Measurements from ENCODE around the gene MAGI1.

MAGI1 gene

GRCh38 chr3:66010739-66011655, 27.7 kb downstream of the MAGI1 start:
- no peak for DNase-seq

- DNase-seq: no peak
Measured at GRCh38 chr3:66010348-66010738, 28.4 kb downstream of the MAGI1 start.

- DNase-seq: no peak
Measured at GRCh38 chr3:66004244-66004643, 34.5 kb downstream of the MAGI1 start.

GRCh38 chr3:66001626-66002025, 37.1 kb downstream of the MAGI1 start:
- no peak for DNase-seq

- no peak for DNase-seq
Measured at GRCh38 chr3:66000506-66000905, 38.2 kb downstream of the MAGI1 start.

- no peak for DNase-seq
Measured at GRCh38 chr3:65999606-66000005, 39.1 kb downstream of the MAGI1 start.

GRCh38 chr3:65996589-65996988, 42.1 kb downstream of the MAGI1 start:
- no peak for DNase-seq

- DNase-seq: no peak
Measured at GRCh38 chr3:65995515-65995914, 43.2 kb downstream of the MAGI1 start.

GRCh38 chr3:65995030-65995429, 43.7 kb downstream of the MAGI1 start:
- DNase-seq: no peak

GRCh38 chr3:65993134-65993900, 45.4 kb downstream of the MAGI1 start:
- DNase-seq: no peak

- no peak for DNase-seq
Measured at GRCh38 chr3:65992106-65992505, 46.6 kb downstream of the MAGI1 start.

GRCh38 chr3:65988411-65989180, 50.1 kb downstream of the MAGI1 start:
- no peak for DNase-seq

GRCh38 chr3:65986285-65986684, 52.4 kb downstream of the MAGI1 start:
- no peak for DNase-seq

GRCh38 chr3:65984975-65985374, 53.7 kb downstream of the MAGI1 start:
- no peak for DNase-seq

GRCh38 chr3:65983100-65983499, 55.6 kb downstream of the MAGI1 start:
- no peak for DNase-seq

- no peak for DNase-seq
Measured at GRCh38 chr3:65979731-65980130, 59.0 kb downstream of the MAGI1 start.

- no peak for DNase-seq
Measured at GRCh38 chr3:65979162-65979561, 59.6 kb downstream of the MAGI1 start.

- no peak for DNase-seq
Measured at GRCh38 chr3:65978116-65978515, 60.6 kb downstream of the MAGI1 start.

GRCh38 chr3:65975032-65975431, 63.7 kb downstream of the MAGI1 start:
- DNase-seq: no peak

- no peak for DNase-seq
Measured at GRCh38 chr3:65974509-65974908, 64.2 kb downstream of the MAGI1 start.

- no peak for DNase-seq
Measured at GRCh38 chr3:65972765-65973164, 66.0 kb downstream of the MAGI1 start.

GRCh38 chr3:65971293-65972252, 67.1 kb downstream of the MAGI1 start:
- no peak for DNase-seq
